WERI-Rb-1 (cell line): Measurements from ENCODE around the gene MEIOB.

Source experiments
- DNase-seq: peaks from one replicate; pipeline ENCODE4 v3.0.0-alpha.2; 2020
- H3K27ac ChIP-seq: fragments of 250-450 bp; sonication (Bioruptor Pico); 2 replicates; pipeline ENCODE4 v1.5.1; 2020; ENCODE audit warnings: mild to moderate bottlenecking, moderate library complexity
- H3K27me3 ChIP-seq: fragments of 250-450 bp; sonication (Bioruptor Pico); 2 replicates; pipeline ENCODE4 v1.5.1; 2021; ENCODE audit warnings: mild to moderate bottlenecking, low read depth, moderate library complexity; ENCODE audit not compliant: insufficient read depth, severe bottlenecking
- H3K36me3 ChIP-seq: fragments of 250-450 bp; sonication (Bioruptor Pico); 2 replicates; pipeline ENCODE4 v1.5.1; 2020; ENCODE audit warnings: mild to moderate bottlenecking, moderate library complexity
- H3K4me3 ChIP-seq: 2 replicates; pipeline ENCODE4 v1.5.1; 2011; ENCODE audit warnings: low read depth, mild to moderate bottlenecking, control low read depth, low read length
- H3K9me3 ChIP-seq: fragments of 250-450 bp; sonication (Bioruptor Pico); 2 replicates; pipeline ENCODE4 v1.5.1; 2021; ENCODE audit warnings: mild to moderate bottlenecking, moderate library complexity; ENCODE audit not compliant: severe bottlenecking
- CTCF ChIP-seq: IDR thresholded peaks from 2 replicates; pipeline ENCODE4 v1.5.1; 2011; ENCODE audit warnings: low read depth, mild to moderate bottlenecking, control low read depth, inconsistent platforms, low read length

MEIOB gene

GRCh38 chr16:1812732-1813163 lies 59.2 kb downstream of the MEIOB start:
- peak; percentile 78 for TF ChIP-seq CTCF
- H3K4me3 ChIP-seq = no peak overlapping the region
- no peaks in the 10 kb centered on the region for H3K9me3 ChIP-seq
- peaks cover 38% of the 10 kb centered on the region for H3K36me3 ChIP-seq
- no peak overlapping the region for H3K27ac ChIP-seq
- peak; percentile 71 for DNase-seq
- H3K27me3 ChIP-seq = no peaks in the 10 kb centered on the region

- Histone ChIP-seq H3K36me3 (peaks cover 50% of the 10 kb centered on the region), H3K27ac (no peak overlapping the region), H3K27me3 (no peaks in the 10 kb centered on the region), H3K4me3 (no peak overlapping the region), H3K9me3 (no peaks in the 10 kb centered on the region)
- no peak for DNase-seq
- no peak for TF ChIP-seq CTCF
Observed at GRCh38 chr16:1810536-1810935, 61.4 kb downstream of the MEIOB start.

GRCh38 chr16:1810106-1810505 lies 61.9 kb downstream of the MEIOB start:
- Histone ChIP-seq H3K36me3 (peaks cover 53% of the 10 kb centered on the region), H3K27me3 (no peaks in the 10 kb centered on the region), H3K27ac (no peak overlapping the region), H3K9me3 (no peaks in the 10 kb centered on the region), H3K4me3 (no peak overlapping the region)
- DNase-seq = no peak
- TF ChIP-seq CTCF = no peak

GRCh38 chr16:1809281-1809801 lies 62.6 kb downstream of the MEIOB start:
- Histone ChIP-seq H3K36me3 (peaks cover 53% of the 10 kb centered on the region), H3K27ac (no peak overlapping the region), H3K27me3 (no peaks in the 10 kb centered on the region), H3K4me3 (no peak overlapping the region), H3K9me3 (no peaks in the 10 kb centered on the region)
- TF ChIP-seq CTCF = no peak
- no peak for DNase-seq

- Histone ChIP-seq H3K27ac (no peak overlapping the region), H3K27me3 (no peaks in the 10 kb centered on the region), H3K9me3 (no peaks in the 10 kb centered on the region), H3K4me3 (no peak overlapping the region), H3K36me3 (peaks cover 53% of the 10 kb centered on the region)
- DNase-seq = no peak
- TF ChIP-seq CTCF = no peak
Observed at GRCh38 chr16:1808691-1809090, 63.3 kb downstream of the MEIOB start.

- DNase-seq = no peak
- H3K4me3 ChIP-seq = no peak overlapping the region
- no peak for TF ChIP-seq CTCF
- peaks cover 53% of the 10 kb centered on the region for H3K36me3 ChIP-seq
- no peaks in the 10 kb centered on the region for H3K27me3 ChIP-seq
- H3K27ac ChIP-seq = no peak overlapping the region
- H3K9me3 ChIP-seq = no peaks in the 10 kb centered on the region
Observed at GRCh38 chr16:1807626-1808025, 64.3 kb downstream of the MEIOB start.
